Gastroesophageal sphincter (tissue), 3 donors: ENCODE results near the gene WDR37.

Source experiments
- POLR2A ChIP-seq, 2 donors: fragments of 450-650 bp; IDR thresholded peaks; one replicate each; pipeline ENCODE4 v1.6.1; 2017; ENCODE audit warnings: antibody characterized with exemption in 2 of 2, mild to moderate bottlenecking in 2 of 2, moderate library complexity in 1 of 2
- POLR2AphosphoS5 ChIP-seq: sonication (generic); formaldehyde crosslinking; IDR thresholded peaks from one replicate; pipeline ENCODE4 v1.6.1; 2017; ENCODE audit warnings: antibody characterized with exemption
- TF ChIP-seq, protein P1 (sequence below), 4 experiments: fragments of 200-600 bp in 2 of 4; fragments of 450-650 bp in 2 of 4; sonication (generic) in 1 of 4; IDR thresholded peaks; one replicate each; pipeline ENCODE4 v1.5.1; 2017 to 2019; ENCODE audit warnings: antibody characterized with exemption in 4 of 4, mild to moderate bottlenecking in 2 of 4, moderate library complexity in 2 of 4

GRCh38 chr10:1123972-1124371 is 67.8 kb downstream of the WDR37 start:
- TF ChIP-seq POLR2A (IDR thresholded peaks at IDR 0.05): no peak
- TF ChIP-seq, protein P1, sequence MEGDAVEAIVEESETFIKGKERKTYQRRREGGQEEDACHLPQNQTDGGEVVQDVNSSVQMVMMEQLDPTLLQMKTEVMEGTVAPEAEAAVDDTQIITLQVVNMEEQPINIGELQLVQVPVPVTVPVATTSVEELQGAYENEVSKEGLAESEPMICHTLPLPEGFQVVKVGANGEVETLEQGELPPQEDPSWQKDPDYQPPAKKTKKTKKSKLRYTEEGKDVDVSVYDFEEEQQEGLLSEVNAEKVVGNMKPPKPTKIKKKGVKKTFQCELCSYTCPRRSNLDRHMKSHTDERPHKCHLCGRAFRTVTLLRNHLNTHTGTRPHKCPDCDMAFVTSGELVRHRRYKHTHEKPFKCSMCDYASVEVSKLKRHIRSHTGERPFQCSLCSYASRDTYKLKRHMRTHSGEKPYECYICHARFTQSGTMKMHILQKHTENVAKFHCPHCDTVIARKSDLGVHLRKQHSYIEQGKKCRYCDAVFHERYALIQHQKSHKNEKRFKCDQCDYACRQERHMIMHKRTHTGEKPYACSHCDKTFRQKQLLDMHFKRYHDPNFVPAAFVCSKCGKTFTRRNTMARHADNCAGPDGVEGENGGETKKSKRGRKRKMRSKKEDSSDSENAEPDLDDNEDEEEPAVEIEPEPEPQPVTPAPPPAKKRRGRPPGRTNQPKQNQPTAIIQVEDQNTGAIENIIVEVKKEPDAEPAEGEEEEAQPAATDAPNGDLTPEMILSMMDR (IDR thresholded peaks at IDR 0.05): no peak
- no peak for TF ChIP-seq POLR2AphosphoS5
